ENCODE data around the gene NPTX1. TPM values are rescaled to one million over a fixed set of nuclear protein-coding genes. Genes with fewer than 3 reads are reported as not detected.
"Not testable (repeated sequence)": the region's sequence is repeated elsewhere in the genome, so short reads cannot be mapped to it uniquely, and the experiment has no call there.

NPTX1 gene
- total RNA-seq, 4 donors from 2014 or later: 0.40 to 22.8 (median 7.2) TPM

DNA sequence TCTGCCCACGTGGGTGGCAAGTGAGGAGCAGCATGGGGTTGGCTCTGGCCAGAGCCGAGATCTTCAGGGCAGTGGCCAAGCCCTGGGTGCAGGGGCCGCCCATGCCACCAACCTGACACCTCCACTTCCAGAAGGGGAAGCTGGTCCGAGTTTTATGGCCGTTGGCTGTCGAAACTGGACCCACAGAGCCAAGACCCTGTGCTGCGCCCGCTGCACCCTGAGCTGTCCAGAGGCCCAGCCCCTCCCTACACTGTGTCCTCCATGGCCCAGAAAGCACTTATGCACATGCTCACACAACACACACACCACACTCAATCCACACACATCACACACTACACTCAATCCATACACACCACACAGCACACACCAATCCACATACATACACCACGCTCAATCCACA, 34.4 kb upstream of the NPTX1 start:
- Histone ChIP-seq H3K4me3 (no peak overlapping the region), H3K9me3 (no peaks in the 10 kb centered on the region), H3K27ac (no peak overlapping the region), H3K27me3 (peaks cover 10% of the 10 kb centered on the region), H3K36me3 (no peaks in the 10 kb centered on the region), H3K4me1 (no peaks in the 10 kb centered on the region)
- intact Hi-C loops (cut with DNase I; ENCODE audit: low total_unique reads) (loop anchor here (2.0 kb wide), 1 partner anchor 32 kb away; no protein-coding TSS in a partner anchor), in situ Hi-C loops (cut with MboI; ENCODE audit: low pct_ligation_motif_present in 1 of 4, low pct_unique_long_range_greater_than_20kb in 1 of 4, low sequenced_read_pairs in 3 of 4) (no loop called here)
- 60 to 69% methylated on average over 4 to 9 of the region's 9 CpGs for WGBS, 2 donors (ENCODE audit: low coverage in 1 of 2)
- DNase-seq: no peak
- TF ChIP-seq, protein P1, sequence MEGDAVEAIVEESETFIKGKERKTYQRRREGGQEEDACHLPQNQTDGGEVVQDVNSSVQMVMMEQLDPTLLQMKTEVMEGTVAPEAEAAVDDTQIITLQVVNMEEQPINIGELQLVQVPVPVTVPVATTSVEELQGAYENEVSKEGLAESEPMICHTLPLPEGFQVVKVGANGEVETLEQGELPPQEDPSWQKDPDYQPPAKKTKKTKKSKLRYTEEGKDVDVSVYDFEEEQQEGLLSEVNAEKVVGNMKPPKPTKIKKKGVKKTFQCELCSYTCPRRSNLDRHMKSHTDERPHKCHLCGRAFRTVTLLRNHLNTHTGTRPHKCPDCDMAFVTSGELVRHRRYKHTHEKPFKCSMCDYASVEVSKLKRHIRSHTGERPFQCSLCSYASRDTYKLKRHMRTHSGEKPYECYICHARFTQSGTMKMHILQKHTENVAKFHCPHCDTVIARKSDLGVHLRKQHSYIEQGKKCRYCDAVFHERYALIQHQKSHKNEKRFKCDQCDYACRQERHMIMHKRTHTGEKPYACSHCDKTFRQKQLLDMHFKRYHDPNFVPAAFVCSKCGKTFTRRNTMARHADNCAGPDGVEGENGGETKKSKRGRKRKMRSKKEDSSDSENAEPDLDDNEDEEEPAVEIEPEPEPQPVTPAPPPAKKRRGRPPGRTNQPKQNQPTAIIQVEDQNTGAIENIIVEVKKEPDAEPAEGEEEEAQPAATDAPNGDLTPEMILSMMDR (IDR thresholded peaks at IDR 0.05): no peak
- no peak for TF ChIP-seq EP300 (IDR thresholded peaks at IDR 0.05; ENCODE audit: low read depth)
- no peak for TF ChIP-seq POLR2AphosphoS5 (IDR thresholded peaks at IDR 0.05)

DNA sequence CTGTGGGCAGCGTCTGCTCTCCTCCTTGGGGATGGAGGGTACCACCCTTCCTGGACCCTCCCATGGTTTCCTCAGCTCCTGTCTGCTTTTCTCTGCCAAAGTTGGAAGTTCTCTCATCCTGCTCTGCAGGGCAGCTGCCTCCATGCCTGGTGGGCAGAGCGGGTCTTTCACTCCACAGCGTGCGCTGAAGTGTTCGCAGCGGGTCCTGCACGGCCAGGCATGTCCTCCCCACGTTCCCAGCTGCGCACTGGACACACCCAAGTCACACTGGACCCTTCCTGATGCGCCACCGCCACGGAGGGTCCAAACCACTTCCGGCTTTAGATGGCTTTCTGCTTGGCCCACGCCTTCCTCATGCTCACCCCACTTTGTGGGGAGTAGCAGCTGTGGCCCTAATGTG, 33.7 kb upstream of the NPTX1 start:
- Histone ChIP-seq H3K27me3 (peaks cover 11% of the 10 kb centered on the region), H3K36me3 (no peaks in the 10 kb centered on the region), H3K27ac (no peak overlapping the region), H3K9me3 (no peaks in the 10 kb centered on the region), H3K4me1 (no peaks in the 10 kb centered on the region), H3K4me3 (no peak overlapping the region)
- intact Hi-C loops (cut with DNase I; ENCODE audit: low total_unique reads): loop anchor here (2.0 kb wide), 1 partner anchor 33 kb away; no protein-coding TSS in a partner anchor
- WGBS, 2 donors (ENCODE audit: low coverage in 1 of 2): 83% methylated on average over 14 of the region's 14 CpGs; no CpG with 5 or more reads in 1 of the 2 donors
- no peak for DNase-seq
- in situ Hi-C loops (cut with MboI; ENCODE audit: low pct_ligation_motif_present in 1 of 4, low pct_unique_long_range_greater_than_20kb in 1 of 4, low sequenced_read_pairs in 3 of 4): no loop called here
- TF ChIP-seq EP300 (IDR thresholded peaks at IDR 0.05; ENCODE audit: low read depth) (no peak), POLR2AphosphoS5 (IDR thresholded peaks at IDR 0.05) (no peak), POLR2A (IDR thresholded peaks at IDR 0.05) (no peak)
- TF ChIP-seq, protein P1 (IDR thresholded peaks at IDR 0.05): no peak

DNA sequence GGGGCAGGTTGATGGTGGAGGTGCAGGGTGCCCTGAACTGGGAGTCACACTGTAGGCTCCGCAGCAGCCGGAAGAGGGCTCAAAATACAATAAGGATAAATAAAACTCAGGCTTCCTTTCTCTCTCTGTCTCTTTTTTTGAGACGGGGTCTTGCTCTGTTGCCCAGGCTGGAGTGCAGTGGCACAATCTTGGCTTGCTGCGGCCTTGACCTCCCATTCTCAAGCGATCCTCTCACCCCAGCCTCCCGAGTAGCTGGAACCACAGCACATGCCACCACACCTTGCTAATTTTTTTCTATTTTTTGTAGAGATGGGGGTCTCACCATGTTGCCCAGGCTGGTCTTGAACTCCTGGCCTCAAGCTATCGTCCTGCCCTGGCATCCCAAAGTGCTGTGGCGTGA, 32.9 kb upstream of the NPTX1 start:
- H3K27ac ChIP-seq: no peak overlapping the region
- in situ Hi-C loops (cut with MboI; ENCODE audit: low pct_ligation_motif_present in 1 of 4, low pct_unique_long_range_greater_than_20kb in 1 of 4, low sequenced_read_pairs in 3 of 4): no loop called here
- no peak for DNase-seq
- no peak overlapping the region for H3K4me3 ChIP-seq
- TF ChIP-seq POLR2AphosphoS5 (IDR thresholded peaks at IDR 0.05) (no peak), POLR2A (IDR thresholded peaks at IDR 0.05) (no peak), EP300 (IDR thresholded peaks at IDR 0.05; ENCODE audit: low read depth) (no peak)
- TF ChIP-seq, protein P1 (IDR thresholded peaks at IDR 0.05): no peak
- H3K4me1 ChIP-seq: no peaks in the 10 kb centered on the region
- intact Hi-C loops (cut with DNase I; ENCODE audit: low total_unique reads): no loop called here
- H3K27me3 ChIP-seq: peaks cover 18% of the 10 kb centered on the region
- H3K9me3 ChIP-seq: no peaks in the 10 kb centered on the region
- no peaks in the 10 kb centered on the region for H3K36me3 ChIP-seq
- 79 to 100% methylated on average over 1 to 8 of the region's 8 CpGs for WGBS, 2 donors (ENCODE audit: low coverage in 1 of 2)

DNA sequence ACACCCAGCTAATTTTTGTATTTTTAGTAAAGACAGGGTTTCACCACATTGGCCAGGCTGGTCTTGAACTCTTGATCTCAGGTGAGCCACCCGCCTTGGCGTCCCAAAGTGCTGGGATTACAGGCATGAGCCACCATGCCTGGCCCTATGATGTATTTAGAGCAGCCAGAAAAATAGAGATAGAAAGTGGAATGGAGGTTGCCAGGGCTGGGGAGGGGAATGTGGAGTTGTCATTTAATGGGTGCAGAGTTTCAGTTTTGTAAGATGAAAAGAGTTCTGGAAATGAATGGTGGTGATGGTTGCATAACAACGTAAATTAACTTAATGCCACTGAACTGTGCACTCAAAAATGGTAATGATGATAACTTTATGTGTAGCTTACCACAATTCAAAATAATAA, 31.6 kb upstream of the NPTX1 start:
- Histone ChIP-seq H3K36me3 (no peaks in the 10 kb centered on the region), H3K9me3 (no peaks in the 10 kb centered on the region), H3K4me3 (no peak overlapping the region), H3K27ac (no peak overlapping the region), H3K4me1 (no peaks in the 10 kb centered on the region), H3K27me3 (peaks cover 13% of the 10 kb centered on the region)
- in situ Hi-C loops (cut with MboI; ENCODE audit: low pct_ligation_motif_present in 1 of 4, low pct_unique_long_range_greater_than_20kb in 1 of 4, low sequenced_read_pairs in 3 of 4): no loop called here
- 45 to 79% methylated on average over 1 to 3 of the region's 3 CpGs for WGBS, 2 donors (ENCODE audit: low coverage in 1 of 2)
- TF ChIP-seq POLR2A (IDR thresholded peaks at IDR 0.05) (no peak), EP300 (IDR thresholded peaks at IDR 0.05; ENCODE audit: low read depth) (no peak)
- TF ChIP-seq, protein P1 (IDR thresholded peaks at IDR 0.05): no peak
- no peak for DNase-seq
- intact Hi-C loops (cut with DNase I; ENCODE audit: low total_unique reads): no loop called here

DNA sequence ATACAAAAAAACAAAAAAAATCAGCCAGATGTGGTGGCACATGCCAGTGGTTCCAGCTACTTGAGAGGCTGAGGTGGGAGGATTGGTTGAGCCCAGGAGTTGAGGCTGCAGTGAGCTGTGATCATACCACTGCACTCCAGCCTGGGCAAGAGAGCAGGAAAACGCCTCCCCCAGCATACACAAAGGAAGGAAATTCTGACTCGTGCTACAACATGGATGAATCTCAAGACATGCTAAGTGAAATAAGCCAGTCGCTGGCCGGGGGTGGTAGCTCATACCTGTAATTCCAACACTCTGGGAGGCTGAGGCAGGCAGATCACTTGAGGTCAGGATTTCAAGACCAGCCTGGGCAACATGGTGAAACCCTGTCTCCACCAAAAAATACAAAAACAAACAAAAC, 30.8 kb upstream of the NPTX1 start:
- H3K27ac ChIP-seq; H3K36me3 ChIP-seq; H3K4me1 ChIP-seq; H3K4me3 ChIP-seq; in situ Hi-C loops (cut with MboI; ENCODE audit: low pct_ligation_motif_present in 1 of 4, low pct_unique_long_range_greater_than_20kb in 1 of 4, low sequenced_read_pairs in 3 of 4); intact Hi-C loops (cut with DNase I; ENCODE audit: low total_unique reads); DNase-seq; H3K9me3 ChIP-seq: not testable (repeated sequence)
- H3K27me3 ChIP-seq: peaks cover 13% of the 10 kb centered on the region
- 38 to 42% methylated on average over 2 to 4 of the region's 4 CpGs for WGBS, 2 donors (ENCODE audit: low coverage in 1 of 2)
